Measurements from ENCODE around the gene PTPRN2.

GRCh38 chr7:158018971-158019645, 568.5 kb downstream of the PTPRN2 start:
- no peak for TF ChIP-seq EZH2 (IDR thresholded peaks at IDR 0.05)
- TF ChIP-seq SP1 (IDR thresholded peaks at IDR 0.05; ENCODE audit: low read depth) = no peak
- TF ChIP-seq POLR2AphosphoS5 (IDR thresholded peaks at IDR 0.05; ENCODE audit: low read depth, low read length) = no peak
- TF ChIP-seq, protein P1, sequence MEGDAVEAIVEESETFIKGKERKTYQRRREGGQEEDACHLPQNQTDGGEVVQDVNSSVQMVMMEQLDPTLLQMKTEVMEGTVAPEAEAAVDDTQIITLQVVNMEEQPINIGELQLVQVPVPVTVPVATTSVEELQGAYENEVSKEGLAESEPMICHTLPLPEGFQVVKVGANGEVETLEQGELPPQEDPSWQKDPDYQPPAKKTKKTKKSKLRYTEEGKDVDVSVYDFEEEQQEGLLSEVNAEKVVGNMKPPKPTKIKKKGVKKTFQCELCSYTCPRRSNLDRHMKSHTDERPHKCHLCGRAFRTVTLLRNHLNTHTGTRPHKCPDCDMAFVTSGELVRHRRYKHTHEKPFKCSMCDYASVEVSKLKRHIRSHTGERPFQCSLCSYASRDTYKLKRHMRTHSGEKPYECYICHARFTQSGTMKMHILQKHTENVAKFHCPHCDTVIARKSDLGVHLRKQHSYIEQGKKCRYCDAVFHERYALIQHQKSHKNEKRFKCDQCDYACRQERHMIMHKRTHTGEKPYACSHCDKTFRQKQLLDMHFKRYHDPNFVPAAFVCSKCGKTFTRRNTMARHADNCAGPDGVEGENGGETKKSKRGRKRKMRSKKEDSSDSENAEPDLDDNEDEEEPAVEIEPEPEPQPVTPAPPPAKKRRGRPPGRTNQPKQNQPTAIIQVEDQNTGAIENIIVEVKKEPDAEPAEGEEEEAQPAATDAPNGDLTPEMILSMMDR (IDR thresholded peaks at IDR 0.05 in 2 of 3, conservative IDR thresholded peaks at IDR 0.05 in 1 of 3; ENCODE audit: borderline replicate concordance in 1 of 3, insufficient read depth in 1 of 3, low read depth in 2 of 3, low read length in 2 of 3) = no peak
- TF ChIP-seq POLR2A (IDR thresholded peaks at IDR 0.05; ENCODE audit: borderline replicate concordance, extremely low read depth, insufficient read depth, insufficient read length) = no peak
- TF ChIP-seq, protein P2, sequence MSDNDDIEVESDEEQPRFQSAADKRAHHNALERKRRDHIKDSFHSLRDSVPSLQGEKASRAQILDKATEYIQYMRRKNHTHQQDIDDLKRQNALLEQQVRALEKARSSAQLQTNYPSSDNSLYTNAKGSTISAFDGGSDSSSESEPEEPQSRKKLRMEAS (IDR thresholded peaks at IDR 0.05) = no peak
- TF ChIP-seq JUND (IDR thresholded peaks at IDR 0.05) = no peak
- TF ChIP-seq, protein P3, sequence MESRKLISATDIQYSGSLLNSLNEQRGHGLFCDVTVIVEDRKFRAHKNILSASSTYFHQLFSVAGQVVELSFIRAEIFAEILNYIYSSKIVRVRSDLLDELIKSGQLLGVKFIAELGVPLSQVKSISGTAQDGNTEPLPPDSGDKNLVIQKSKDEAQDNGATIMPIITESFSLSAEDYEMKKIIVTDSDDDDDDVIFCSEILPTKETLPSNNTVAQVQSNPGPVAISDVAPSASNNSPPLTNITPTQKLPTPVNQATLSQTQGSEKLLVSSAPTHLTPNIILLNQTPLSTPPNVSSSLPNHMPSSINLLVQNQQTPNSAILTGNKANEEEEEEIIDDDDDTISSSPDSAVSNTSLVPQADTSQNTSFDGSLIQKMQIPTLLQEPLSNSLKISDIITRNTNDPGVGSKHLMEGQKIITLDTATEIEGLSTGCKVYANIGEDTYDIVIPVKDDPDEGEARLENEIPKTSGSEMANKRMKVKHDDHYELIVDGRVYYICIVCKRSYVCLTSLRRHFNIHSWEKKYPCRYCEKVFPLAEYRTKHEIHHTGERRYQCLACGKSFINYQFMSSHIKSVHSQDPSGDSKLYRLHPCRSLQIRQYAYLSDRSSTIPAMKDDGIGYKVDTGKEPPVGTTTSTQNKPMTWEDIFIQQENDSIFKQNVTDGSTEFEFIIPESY (IDR thresholded peaks at IDR 0.05; ENCODE audit: extremely low read depth, insufficient replicate concordance, low read length) = no peak
- TF ChIP-seq ZFX (IDR thresholded peaks at IDR 0.05) = no peak
- no peak for TF ChIP-seq RAD21 (IDR thresholded peaks at IDR 0.05; ENCODE audit: low read depth)
- TF ChIP-seq EGR1 (IDR thresholded peaks at IDR 0.05; ENCODE audit: low read depth) = no peak
- TF ChIP-seq YY1 (IDR thresholded peaks at IDR 0.05; ENCODE audit: extremely low read depth, insufficient replicate concordance, low read depth, low read length) = no peak
